Chondrocyte (in vitro differentiated cells): ENCODE data around the gene ARID4B. TPM values are rescaled to one million over a fixed set of nuclear protein-coding genes. Genes with fewer than 3 reads are reported as not detected.
"Not testable (repeated sequence)": the region's sequence is repeated elsewhere in the genome, so short reads cannot be mapped to it uniquely, and the experiment has no call there.

Experiments used
- DNase-seq: peaks from one replicate; pipeline ENCODE4 v3.0.0; 2021; ENCODE audit warnings: mixed read lengths, low spot score
- H3K27ac Mint-ChIP-seq: one replicate; pipeline ENCODE4 v1.8.0; 2021; ENCODE audit warnings: mild to moderate bottlenecking, moderate library complexity, mixed read lengths; ENCODE audit not compliant: unreplicated experiment
- H3K27me3 Mint-ChIP-seq: 2 replicates; pipeline ENCODE4 v1.8.0; 2021; ENCODE audit warnings: low read depth, mixed read lengths
- H3K36me3 Mint-ChIP-seq: 2 replicates; pipeline ENCODE4 v1.8.0; 2021; ENCODE audit warnings: low read depth, mixed read lengths
- H3K4me1 Mint-ChIP-seq: 2 replicates; pipeline ENCODE4 v1.8.0; 2021; ENCODE audit warnings: low read depth, mild to moderate bottlenecking, mixed read lengths
- H3K4me3 Mint-ChIP-seq: one replicate; pipeline ENCODE4 v1.8.0; 2021; ENCODE audit warnings: mild to moderate bottlenecking, moderate library complexity, mixed read lengths; ENCODE audit not compliant: unreplicated experiment
- H3K9me3 Mint-ChIP-seq: 2 replicates; pipeline ENCODE4 v1.8.0; 2021; ENCODE audit warnings: low read depth, mixed read lengths
- CTCF ChIP-seq: fragments of 200-600 bp; sonication (generic); IDR thresholded peaks from 2 replicates; pipeline ENCODE4 v1.5.0; 2021; ENCODE audit warnings: antibody characterized with exemption, mild to moderate bottlenecking, moderate library complexity
- total RNA-seq: library from RNA; stranded (reverse); gene quantifications from 3 replicates; pipeline ENCODE4 v1.2.1, GENCODE V29; 2021

Gene ARID4B
- total RNA-seq, 1 donor from 2014 or later = 26.5 TPM

GRCh38 chr1:235287208-235287882 is 40.6 kb downstream of the ARID4B start:
- H3K4me3 Mint-ChIP-seq = no peak overlapping the region
- H3K27ac Mint-ChIP-seq = no peak overlapping the region
- H3K36me3 Mint-ChIP-seq = no peaks in the 10 kb centered on the region
- H3K9me3 Mint-ChIP-seq = no peaks in the 10 kb centered on the region
- H3K27me3 Mint-ChIP-seq = no peaks in the 10 kb centered on the region
- no peak for TF ChIP-seq CTCF
- H3K4me1 Mint-ChIP-seq = peaks cover 16% of the 10 kb centered on the region
- DNase-seq = no peak

GRCh38 chr1:235286667-235287066 is 41.3 kb downstream of the ARID4B start:
- no peak overlapping the region for H3K27ac Mint-ChIP-seq
- H3K27me3 Mint-ChIP-seq = no peaks in the 10 kb centered on the region
- peaks cover 16% of the 10 kb centered on the region for H3K4me1 Mint-ChIP-seq
- H3K4me3 Mint-ChIP-seq = no peak overlapping the region
- no peak for TF ChIP-seq CTCF
- no peaks in the 10 kb centered on the region for H3K36me3 Mint-ChIP-seq
- no peak for DNase-seq
- H3K9me3 Mint-ChIP-seq = no peaks in the 10 kb centered on the region

- Mint-ChIP-seq H3K4me1 (peaks cover 20% of the 10 kb centered on the region), H3K4me3 (no peak overlapping the region), H3K27me3 (no peaks in the 10 kb centered on the region), H3K36me3 (no peaks in the 10 kb centered on the region), H3K27ac (no peak overlapping the region), H3K9me3 (no peaks in the 10 kb centered on the region)
- TF ChIP-seq CTCF = no peak
- DNase-seq = no peak
Measured at GRCh38 chr1:235284231-235284769, 43.7 kb downstream of the ARID4B start.

GRCh38 chr1:235283636-235284035 is 44.3 kb downstream of the ARID4B start:
- not testable (repeated sequence) for H3K4me3 Mint-ChIP-seq, H3K9me3 Mint-ChIP-seq, H3K27ac Mint-ChIP-seq, H3K27me3 Mint-ChIP-seq, DNase-seq, H3K36me3 Mint-ChIP-seq
- peaks cover 17% of the 10 kb centered on the region for H3K4me1 Mint-ChIP-seq

GRCh38 chr1:235280467-235280866 is 47.5 kb downstream of the ARID4B start:
- no peaks in the 10 kb centered on the region for H3K9me3 Mint-ChIP-seq
- TF ChIP-seq CTCF = no peak
- DNase-seq = no peak
- H3K27ac Mint-ChIP-seq = no peak overlapping the region
- H3K36me3 Mint-ChIP-seq = no peaks in the 10 kb centered on the region
- no peak overlapping the region for H3K4me3 Mint-ChIP-seq
- peaks cover 16% of the 10 kb centered on the region for H3K4me1 Mint-ChIP-seq
- H3K27me3 Mint-ChIP-seq = no peaks in the 10 kb centered on the region

GRCh38 chr1:235279694-235280093 is 48.3 kb downstream of the ARID4B start:
- no peak for TF ChIP-seq CTCF
- Mint-ChIP-seq H3K9me3 (no peaks in the 10 kb centered on the region), H3K27ac (no peak overlapping the region)

More at GRCh38 chr1:235279694-235280093, 48.3 kb downstream of the ARID4B start:
- Mint-ChIP-seq H3K4me3 (no peak overlapping the region), H3K36me3 (no peaks in the 10 kb centered on the region), H3K27me3 (no peaks in the 10 kb centered on the region), H3K4me1 (peaks cover 18% of the 10 kb centered on the region)
- no peak for DNase-seq
